EL (cell line): ENCODE results near the gene ARHGAP35.
"Not testable (repeated sequence)": the region's sequence is repeated elsewhere in the genome, so short reads cannot be mapped to it uniquely, and the experiment has no call there.

Experiments
- DNase-seq: peaks from one replicate; pipeline ENCODE4 v3.0.0-alpha.2; 2016

Gene ARHGAP35

GRCh38 chr19:46844067-46844489 lies 16.7 kb upstream of the ARHGAP35 start:
- DNase-seq, result peak; percentile 67

GRCh38 chr19:46845959-46846459 lies 14.8 kb upstream of the ARHGAP35 start:
- no peak for DNase-seq

- no peak for DNase-seq
These were observed 13.3 kb upstream of the ARHGAP35 start for GRCh38 chr19:46847528-46847927.

GRCh38 chr19:46848389-46848788 lies 12.4 kb upstream of the ARHGAP35 start:
- no peak for DNase-seq

GRCh38 chr19:46849610-46850009 lies 11.2 kb upstream of the ARHGAP35 start:
- DNase-seq, result peak; percentile 39

GRCh38 chr19:46850228-46851203 lies 10.3 kb upstream of the ARHGAP35 start, which contains the start of gene AP2S1:
Gene AP2S1, minus strand, starts transcription at chr19:46850846. Its CDS starts 80 bp downstream, at chr19:46850766.
- DNase-seq, result peak; percentile 99

GRCh38 chr19:46852830-46853229 lies 8.0 kb upstream of the ARHGAP35 start:
- no peak for DNase-seq

- DNase-seq, result not testable (repeated sequence)
These were observed 6.1 kb upstream of the ARHGAP35 start for GRCh38 chr19:46854698-46855097.

GRCh38 chr19:46856062-46857022 lies 4.5 kb upstream of the ARHGAP35 start:
- DNase-seq, result peak; percentile 98

- peak; percentile 87 for DNase-seq
These were observed 1.1 kb upstream of the ARHGAP35 start for GRCh38 chr19:46859637-46860124.

- peak; percentile 99 for DNase-seq
These were observed 512 bp upstream of the ARHGAP35 start for GRCh38 chr19:46860125-46860845.

GRCh38 chr19:46861691-46862502 lies 1.1 kb downstream of the ARHGAP35 start:
- peak; percentile 26 for DNase-seq

- DNase-seq, result no peak
These were observed 1.7 kb downstream of the ARHGAP35 start for GRCh38 chr19:46862503-46862834.

- DNase-seq, result peak; percentile 17
These were observed 2.3 kb downstream of the ARHGAP35 start for GRCh38 chr19:46862974-46863632.

GRCh38 chr19:46863818-46864629 lies 3.2 kb downstream of the ARHGAP35 start:
- DNase-seq, result peak; percentile 93

- peak; percentile 56 for DNase-seq
These were observed 5.8 kb downstream of the ARHGAP35 start for GRCh38 chr19:46866407-46867136.

GRCh38 chr19:46867170-46867569 lies 6.4 kb downstream of the ARHGAP35 start:
- DNase-seq, result no peak

- DNase-seq, result no peak
These were observed 7.4 kb downstream of the ARHGAP35 start for GRCh38 chr19:46868025-46868802.
